NB4 (cell line): ENCODE measurements around the gene DDX17.

ENCODE experiments used
- CTCF ChIP-seq: IDR thresholded peaks from one replicate; pipeline ENCODE4 v1.5.1; 2012; ENCODE audit warnings: low read depth, low read length
- MAX ChIP-seq: IDR thresholded peaks from 2 replicates; pipeline ENCODE4 v1.6.1; 2011; ENCODE audit warnings: low read depth, low read length
- MYC ChIP-seq: IDR thresholded peaks from 2 replicates; pipeline ENCODE4 v1.6.1; 2011; ENCODE audit warnings: low read depth, low read length

GRCh38 chr22:38505541-38506117 lies 482 bp downstream of the DDX17 start:
- no peak for TF ChIP-seq CTCF
- no peak for TF ChIP-seq MAX
- no peak for TF ChIP-seq MYC
